GM18951 (cell line): ENCODE measurements around the gene WARS2.
"Not testable (repeated sequence)": the region's sequence is repeated elsewhere in the genome, so short reads cannot be mapped to it uniquely, and the experiment has no call there.

Experiments
- POLR2A ChIP-seq: IDR thresholded peaks from 4 replicates; pipeline ENCODE4 v1.6.1; 2011; ENCODE audit warnings: mild to moderate bottlenecking; ENCODE audit not compliant: insufficient read length, insufficient read depth; ENCODE audit errors: extremely low read depth
- in situ Hi-C: fragments of 300-500 bp; cut with MboI; formaldehyde crosslinking; loops from one replicate; pipeline ENCODE4 v1.12.0; 2022; ENCODE audit warnings: low sequenced_read_pairs, mixed read lengths, inconsistent platforms; ENCODE audit not compliant: unreplicated experiment

The WARS2 gene

DNA sequence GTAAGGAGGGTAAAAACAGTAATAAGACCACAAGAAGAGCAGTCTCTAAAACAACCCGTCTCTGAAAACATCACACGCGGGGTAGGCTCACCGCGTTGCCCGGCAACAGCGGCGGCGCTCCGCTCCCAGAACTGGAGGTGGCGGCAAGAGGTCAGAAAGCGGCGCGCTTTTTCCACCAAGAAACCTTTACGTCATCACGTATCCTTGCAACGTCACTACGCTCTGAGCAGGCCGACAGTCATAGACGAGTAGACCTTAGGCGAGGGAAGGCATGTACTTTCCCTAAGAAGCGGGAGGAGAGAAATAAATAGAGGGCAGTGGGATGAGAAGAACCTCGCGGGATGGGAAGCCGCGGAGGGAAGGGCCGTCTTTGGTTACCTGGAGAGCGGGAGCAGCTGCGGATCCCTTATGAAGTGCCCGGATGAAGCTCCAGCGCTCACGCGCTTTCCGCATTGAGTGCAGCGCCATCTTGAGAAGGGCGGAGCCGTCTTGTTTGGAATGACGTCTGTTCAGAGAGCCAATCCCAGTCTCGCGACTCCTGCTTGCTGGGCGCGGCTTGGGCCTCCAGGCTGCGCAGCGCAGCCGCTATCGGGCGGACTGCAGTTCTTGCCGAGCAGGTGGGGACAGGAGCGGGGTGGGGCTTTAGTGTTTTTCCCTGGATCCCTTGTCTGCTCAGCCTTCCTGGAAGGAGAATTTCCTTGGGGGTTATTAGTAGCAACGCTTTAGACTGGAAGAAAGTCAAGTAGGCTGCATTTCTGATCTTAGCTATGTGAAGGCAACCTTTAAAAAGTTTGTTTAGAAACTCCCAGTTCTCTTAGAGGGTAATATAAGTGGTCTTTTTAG is at the start of gene WARS2:
Gene WARS2, minus strand, starts transcription at position 477 of the 843 bp plus-strand sequence. Its CDS starts 9 bp downstream, at position 468.
- TF ChIP-seq POLR2A = peak; percentile 92
- in situ Hi-C loops = no loop called here

DNA sequence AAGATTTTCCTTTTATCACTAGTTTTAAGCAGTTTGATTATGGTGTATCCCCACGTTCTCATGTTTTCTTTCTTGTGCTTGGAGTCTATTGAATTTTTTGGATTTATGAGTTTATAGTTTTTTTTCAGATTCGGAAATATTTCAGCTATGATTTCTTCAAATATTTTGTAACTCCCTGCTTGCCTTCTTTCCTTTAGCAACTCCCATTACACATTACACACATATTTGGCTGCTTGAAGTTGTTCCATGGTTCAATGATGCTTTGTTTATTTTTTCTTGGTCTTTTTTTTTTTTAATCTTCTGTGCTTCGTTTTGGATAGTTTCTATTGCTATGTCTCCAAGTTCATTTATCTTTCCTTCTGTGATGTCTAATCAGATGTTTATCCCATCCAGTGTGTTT is 48.5 kb upstream of the WARS2 start:
- no peak for TF ChIP-seq POLR2A
- in situ Hi-C loops = no loop called here

DNA sequence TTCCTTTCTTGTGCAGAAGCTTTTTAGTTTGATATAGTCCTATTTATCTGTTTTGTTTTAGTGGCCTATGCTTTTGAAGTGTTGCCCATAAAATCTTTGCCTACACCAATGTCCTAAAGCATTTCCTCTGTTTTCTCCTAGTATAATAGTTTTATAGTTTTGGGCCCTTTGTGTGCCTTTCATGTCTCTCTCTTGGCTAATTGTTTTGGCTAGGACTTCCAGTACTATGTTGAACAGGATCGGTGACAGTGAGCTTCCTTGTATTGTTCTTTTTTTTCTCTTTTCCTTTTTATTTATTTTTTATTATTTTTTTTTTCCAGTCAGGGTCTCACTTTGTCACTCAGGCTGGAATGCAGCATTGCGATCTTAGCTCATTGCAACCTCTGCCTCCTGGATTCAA is 47.0 kb upstream of the WARS2 start:
- no peak for TF ChIP-seq POLR2A
- in situ Hi-C loops = no loop called here

DNA sequence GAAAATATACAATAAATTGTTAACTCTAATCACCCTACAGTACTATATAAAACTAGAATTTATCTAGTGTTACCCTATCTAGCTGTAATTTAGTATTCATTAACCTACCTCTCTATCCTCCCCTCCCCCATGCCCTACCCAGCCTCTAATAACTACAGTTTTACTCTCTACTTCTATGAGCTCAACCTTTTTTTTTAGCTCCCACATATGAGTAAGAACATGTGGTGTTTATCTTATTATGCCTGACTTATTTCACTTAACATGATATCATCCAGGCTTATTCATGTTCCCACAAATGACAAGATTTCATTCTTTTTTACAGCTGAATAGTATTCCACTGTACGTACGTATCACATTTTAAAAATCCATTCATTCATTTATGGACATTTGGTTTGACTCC is 46.0 kb upstream of the WARS2 start:
- in situ Hi-C loops = no loop called here

GRCh38 chr1:119184972-119185371 is 44.5 kb upstream of the WARS2 start:
- no peak for TF ChIP-seq POLR2A
- in situ Hi-C loops = no loop called here

More for the DNA sequence above, 46.0 kb upstream of the WARS2 start:
- TF ChIP-seq POLR2A = no peak

GRCh38 chr1:119181218-119181617 is 40.8 kb upstream of the WARS2 start:
- in situ Hi-C loops = no loop called here
- TF ChIP-seq POLR2A = no peak

DNA sequence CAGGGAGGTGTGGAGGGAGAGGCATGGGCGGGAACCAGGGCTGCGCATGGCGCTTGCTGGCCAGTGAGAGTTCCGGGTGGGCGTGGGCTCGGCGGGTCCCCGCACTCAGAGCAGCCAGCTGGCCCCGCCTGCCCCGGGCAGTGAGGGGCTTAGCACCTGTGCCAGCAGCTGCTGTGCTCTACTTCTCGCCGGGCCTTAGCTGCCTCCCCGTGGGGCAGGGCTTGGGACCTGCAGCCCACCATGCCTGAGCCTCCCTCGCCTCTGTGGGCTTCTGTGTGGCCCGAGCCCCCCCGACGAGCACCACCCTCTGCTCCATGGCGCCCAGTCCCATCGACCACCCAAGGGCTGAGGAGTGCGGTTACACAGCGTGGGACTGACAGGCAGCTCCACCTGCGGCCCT is 38.6 kb upstream of the WARS2 start:
- no peak for TF ChIP-seq POLR2A
- in situ Hi-C loops = no loop called here

- in situ Hi-C loops = not testable (repeated sequence)
Observed at GRCh38 chr1:119172927-119173326, 32.5 kb upstream of the WARS2 start.

GRCh38 chr1:119171381-119172010 is 31.0 kb upstream of the WARS2 start:
- in situ Hi-C loops = not testable (repeated sequence)

GRCh38 chr1:119163396-119163795 is 22.9 kb upstream of the WARS2 start:
- TF ChIP-seq POLR2A = no peak
- in situ Hi-C loops = no loop called here

DNA sequence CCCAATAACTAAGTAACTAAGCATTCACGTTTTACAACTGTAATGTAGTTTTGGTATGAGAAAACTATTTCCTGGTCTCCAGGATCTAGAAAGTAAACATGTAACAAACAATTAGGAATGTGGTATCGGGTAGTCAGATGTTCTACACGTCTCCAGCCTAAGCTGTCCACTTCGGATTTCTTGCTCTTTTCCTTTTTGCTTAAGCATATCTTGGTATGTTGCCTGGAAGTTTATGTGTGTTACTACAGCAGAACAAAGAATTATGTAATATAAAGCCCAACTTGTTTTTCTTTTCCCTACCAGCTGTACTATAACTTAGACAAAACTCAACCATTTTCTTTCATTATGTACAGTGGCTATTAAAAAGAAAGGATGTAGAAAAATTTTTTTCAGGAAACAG is 20.4 kb upstream of the WARS2 start:
- TF ChIP-seq POLR2A = no peak
- in situ Hi-C loops = no loop called here

- TF ChIP-seq POLR2A = no peak
- in situ Hi-C loops = no loop called here
Observed at GRCh38 chr1:119160409-119160808, 20.0 kb upstream of the WARS2 start.

DNA sequence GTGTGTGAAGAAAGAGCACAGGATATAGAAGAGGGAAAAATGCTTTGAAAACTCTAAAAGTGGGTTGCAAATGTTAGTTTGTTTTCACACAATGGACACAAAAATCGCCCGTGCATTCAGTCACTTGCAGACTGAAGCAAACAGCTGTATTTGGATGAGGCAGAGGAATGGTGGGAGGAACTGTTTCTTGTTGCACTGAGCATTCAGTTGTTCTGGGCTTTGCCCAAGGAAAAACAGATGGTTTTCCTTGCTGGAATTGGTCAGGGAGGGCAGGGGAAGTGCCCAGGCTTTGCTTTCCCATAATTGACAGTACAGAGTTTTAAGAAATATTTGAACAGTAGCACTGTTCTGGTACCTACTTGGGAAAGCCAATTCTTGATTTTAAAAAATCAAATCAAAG is 19.5 kb upstream of the WARS2 start:
- no peak for TF ChIP-seq POLR2A
- in situ Hi-C loops = no loop called here

DNA sequence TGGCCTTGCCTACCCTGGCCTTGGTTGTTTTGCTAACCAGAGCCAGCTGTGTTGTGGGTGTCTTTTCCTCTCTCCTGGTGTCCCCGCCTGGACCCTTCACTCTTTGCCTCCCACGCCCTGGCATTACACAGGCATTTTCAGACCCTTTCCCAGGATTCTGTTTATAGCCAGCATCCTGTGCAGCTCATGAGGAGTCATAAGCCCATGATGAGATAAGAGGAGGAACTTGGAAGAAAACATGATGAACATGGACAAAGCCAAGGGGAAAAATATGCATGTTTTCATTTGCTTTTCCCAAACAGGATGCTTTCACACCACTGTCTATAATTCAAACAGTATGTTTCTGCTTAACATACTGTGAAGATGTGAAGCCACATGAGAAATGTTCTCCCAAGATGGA is 18.7 kb upstream of the WARS2 start:
- no peak for TF ChIP-seq POLR2A
- in situ Hi-C loops = no loop called here

DNA sequence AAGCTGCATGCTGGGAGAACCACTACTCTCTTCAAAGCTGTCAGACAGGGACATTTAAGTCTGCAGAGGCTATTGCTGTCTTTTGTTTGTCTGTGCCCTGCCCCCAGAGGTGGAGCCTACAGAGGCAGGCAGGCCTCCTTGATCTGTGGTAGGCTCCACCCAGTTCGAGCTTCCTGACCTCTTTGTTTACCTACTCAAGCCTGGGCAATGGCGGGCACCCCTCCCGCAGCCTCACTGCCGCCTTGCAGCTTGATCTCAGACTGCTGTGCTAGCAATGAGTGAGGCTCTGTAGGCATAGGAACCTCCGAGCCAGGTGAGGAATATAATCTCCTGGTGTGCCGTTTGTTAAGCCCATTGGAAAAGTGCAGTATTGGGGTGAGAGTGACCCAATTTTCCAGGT is 16.3 kb upstream of the WARS2 start:
- in situ Hi-C loops = not testable (repeated sequence)

DNA sequence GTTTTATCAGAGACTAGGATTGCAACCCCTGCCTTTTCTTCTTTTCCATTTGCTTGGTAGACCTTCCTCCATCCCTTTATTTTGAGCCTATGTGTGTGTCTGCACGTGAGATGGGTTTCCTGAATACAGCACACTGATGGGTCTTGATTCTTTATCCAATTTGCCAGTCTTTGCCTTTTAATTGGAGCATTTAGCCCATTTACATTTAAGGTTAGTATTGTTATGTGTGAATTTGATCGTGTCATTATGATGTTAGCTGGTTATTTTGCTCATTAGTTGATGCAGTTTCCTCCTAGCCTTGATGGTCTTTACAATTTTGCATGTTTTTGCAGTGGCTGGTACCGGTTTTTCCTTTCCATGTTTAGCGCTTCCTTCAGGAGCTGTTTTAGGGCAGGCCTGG is 14.6 kb upstream of the WARS2 start:
- in situ Hi-C loops = not testable (repeated sequence)
